ENCODE data around the gene DHX35.

The DHX35 gene

DNA sequence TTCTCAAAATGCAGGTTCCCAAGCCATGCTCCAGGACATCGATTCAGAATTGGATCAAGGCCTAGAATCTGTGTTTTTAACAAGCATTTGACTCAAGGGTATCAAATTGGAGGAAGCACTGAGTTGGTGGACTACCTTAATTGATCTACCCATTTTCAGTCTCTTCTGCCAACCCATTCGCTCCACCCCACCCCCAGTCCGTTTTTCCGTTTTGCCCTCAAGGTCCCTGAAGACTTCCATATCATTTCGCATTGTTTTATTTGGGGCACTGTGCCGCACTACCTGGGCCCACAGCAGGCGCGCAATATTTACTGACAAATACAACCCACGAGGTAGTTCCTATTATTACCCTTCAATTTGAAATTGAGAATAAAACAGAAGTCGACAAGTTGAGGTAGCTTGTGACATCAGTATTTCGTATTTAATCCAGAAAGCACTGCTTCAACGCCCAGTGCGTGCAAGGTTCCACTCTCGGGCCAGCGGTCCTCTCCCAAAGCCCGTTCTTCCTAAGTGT is 557 bp upstream of the DHX35 start:
- peaks cover 20% of the 10 kb centered on the region; the same call in 1 of the 2 replicates for H3K36me3 ChIP-seq (ENCODE audit: insufficient read depth, low read depth, low read length)
- peak overlapping the region; percentile 99 for H3K27ac ChIP-seq (ENCODE audit: low read length)

DNA sequence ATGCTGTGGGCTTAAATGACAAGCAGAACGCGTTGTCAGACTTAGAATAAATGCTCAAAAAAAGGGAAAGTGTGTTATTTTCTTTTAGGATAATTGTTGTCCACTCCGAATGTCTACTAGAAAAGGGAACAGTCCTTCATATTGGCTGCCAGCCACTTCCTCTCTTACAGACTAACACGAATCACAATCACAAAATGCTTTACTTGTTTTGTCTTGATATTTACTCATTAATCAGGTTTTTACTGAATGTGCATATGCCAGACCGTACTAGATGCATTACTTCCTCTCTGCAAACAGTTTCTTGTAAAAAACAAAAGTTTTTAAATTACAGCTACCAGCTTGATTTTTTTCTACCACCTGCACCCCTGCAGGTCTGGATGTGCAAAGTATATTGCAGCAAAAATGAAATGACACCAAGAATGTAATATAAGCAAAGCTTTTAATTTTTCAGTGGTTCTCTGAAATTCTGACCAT is 821 bp downstream of the DHX35 start:
- peak overlapping the region; percentile 99 for H3K9ac ChIP-seq (ENCODE audit: low read depth, low read length)
- peaks cover 9% of the 10 kb centered on the region; the same call in 1 of the 2 replicates for H3K4me1 ChIP-seq (ENCODE audit: insufficient read depth, low read length)
- H3K9me3 ChIP-seq (ENCODE audit: insufficient read depth, low read depth, low read length), result no peaks in the 10 kb centered on the region
- H3K27ac ChIP-seq (ENCODE audit: low read length), result peak overlapping the region; percentile 90
- peak overlapping the region; percentile 96 for H3K4me3 ChIP-seq (ENCODE audit: low read length)
- H3K27me3 ChIP-seq (ENCODE audit: insufficient read depth, low read length), result no peaks in the 10 kb centered on the region
- peaks cover 26% of the 10 kb centered on the region; the same call in 1 of the 2 replicates for H3K36me3 ChIP-seq (ENCODE audit: insufficient read depth, low read depth, low read length)

More for the DNA sequence above, 557 bp upstream of the DHX35 start:
- Histone ChIP-seq H3K9me3 (ENCODE audit: insufficient read depth, low read depth, low read length) (no peaks in the 10 kb centered on the region), H3K4me1 (ENCODE audit: insufficient read depth, low read length) (peaks cover 9% of the 10 kb centered on the region; the same call in 1 of the 2 replicates), H3K27me3 (ENCODE audit: insufficient read depth, low read length) (no peaks in the 10 kb centered on the region), H3K4me3 (ENCODE audit: low read length) (peak overlapping the region; percentile 96), H3K9ac (ENCODE audit: low read depth, low read length) (peak overlapping the region; percentile 99)

DNA sequence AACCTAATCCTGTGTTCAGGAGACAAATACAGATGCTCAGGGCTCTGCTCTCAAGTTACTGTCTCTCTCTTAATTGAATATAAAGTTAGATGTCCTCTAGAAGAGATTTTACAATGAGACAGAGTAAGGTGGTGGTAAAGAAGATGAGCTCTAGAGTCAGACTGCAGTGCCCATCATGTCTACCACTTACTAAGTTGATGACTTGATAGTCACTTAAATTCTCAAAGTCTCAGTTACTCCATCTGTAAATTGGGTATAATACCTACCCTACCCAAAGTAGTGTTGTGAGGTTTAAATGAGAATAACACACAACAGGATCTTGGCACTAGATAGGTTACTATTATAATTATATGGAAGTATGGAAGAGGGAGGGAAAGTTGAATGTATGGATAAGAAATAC is 1.6 kb downstream of the DHX35 start:
- Histone ChIP-seq H3K36me3 (ENCODE audit: insufficient read depth, low read depth, low read length) (peaks cover 26% of the 10 kb centered on the region; the same call in 1 of the 2 replicates), H3K9ac (ENCODE audit: low read depth, low read length) (peak overlapping the region; percentile 99; the same call in 1 of the 2 replicates), H3K27me3 (ENCODE audit: insufficient read depth, low read length) (no peaks in the 10 kb centered on the region), H3K27ac (ENCODE audit: low read length) (no peak overlapping the region), H3K4me1 (ENCODE audit: insufficient read depth, low read length) (peaks cover 9% of the 10 kb centered on the region; the same call in 1 of the 2 replicates), H3K9me3 (ENCODE audit: insufficient read depth, low read depth, low read length) (no peaks in the 10 kb centered on the region), H3K4me3 (ENCODE audit: low read length) (peak overlapping the region; percentile 96; the same call in 1 of the 2 replicates)

GRCh38 chr20:38965264-38965663 is 3.1 kb downstream of the DHX35 start:
- Histone ChIP-seq H3K4me1 (ENCODE audit: insufficient read depth, low read length) (peaks cover 9% of the 10 kb centered on the region; the same call in 1 of the 2 replicates), H3K9ac (ENCODE audit: low read depth, low read length) (no peak overlapping the region), H3K9me3 (ENCODE audit: insufficient read depth, low read depth, low read length) (no peaks in the 10 kb centered on the region), H3K27me3 (ENCODE audit: insufficient read depth, low read length) (no peaks in the 10 kb centered on the region), H3K36me3 (ENCODE audit: insufficient read depth, low read depth, low read length) (peaks cover 42% of the 10 kb centered on the region), H3K4me3 (ENCODE audit: low read length) (no peak overlapping the region), H3K27ac (ENCODE audit: low read length) (no peak overlapping the region)

DNA sequence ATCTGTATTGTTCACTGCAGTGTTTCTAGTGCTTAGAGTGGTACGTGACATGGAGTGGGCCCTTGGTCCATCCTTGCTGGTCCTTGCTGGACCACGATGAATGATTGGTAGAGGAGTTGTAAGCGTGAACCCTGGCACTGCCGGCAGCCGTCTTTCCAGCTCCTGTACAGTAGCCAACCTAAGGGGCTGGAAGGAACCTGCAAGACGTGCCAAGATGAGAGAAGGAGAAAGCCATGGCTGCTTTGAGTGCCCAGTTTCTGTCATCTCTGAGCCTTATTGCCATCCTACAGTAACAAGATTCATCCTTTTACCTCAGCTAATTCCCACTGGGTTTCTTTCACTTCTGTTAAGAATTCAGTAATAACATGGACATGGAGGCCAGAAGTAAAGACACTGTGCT is 5.9 kb downstream of the DHX35 start:
- no peak overlapping the region for H3K4me3 ChIP-seq (ENCODE audit: low read length)
- peaks cover 69% of the 10 kb centered on the region for H3K36me3 ChIP-seq (ENCODE audit: insufficient read depth, low read depth, low read length)
- H3K9ac ChIP-seq (ENCODE audit: low read depth, low read length), result no peak overlapping the region
- H3K4me1 ChIP-seq (ENCODE audit: insufficient read depth, low read length), result peaks cover 4% of the 10 kb centered on the region; the same call in 1 of the 2 replicates
- no peaks in the 10 kb centered on the region for H3K27me3 ChIP-seq (ENCODE audit: insufficient read depth, low read length)
- H3K27ac ChIP-seq (ENCODE audit: low read length), result no peak overlapping the region
- H3K9me3 ChIP-seq (ENCODE audit: insufficient read depth, low read depth, low read length), result no peaks in the 10 kb centered on the region

DNA sequence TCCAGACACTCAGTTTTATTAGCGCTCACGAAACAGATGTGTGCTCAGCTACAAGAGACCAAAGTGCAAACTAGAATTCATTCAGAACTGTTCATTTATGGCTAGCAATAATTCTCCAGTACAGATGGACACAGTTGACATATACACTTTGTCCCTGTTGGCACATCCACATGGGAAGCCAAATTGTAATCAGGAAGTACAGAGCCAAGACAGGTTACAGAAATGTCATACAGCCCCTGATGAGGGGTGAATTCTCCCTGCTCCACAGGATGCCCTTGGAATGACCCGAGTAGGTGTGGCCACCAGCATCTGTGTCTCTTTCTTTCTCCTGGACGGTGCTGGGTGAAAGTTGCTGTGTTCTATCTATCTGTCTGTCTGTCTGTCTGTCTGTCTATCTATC is 7.6 kb downstream of the DHX35 start:
- H3K9ac ChIP-seq (ENCODE audit: low read depth, low read length), result no peak overlapping the region
- no peaks in the 10 kb centered on the region for H3K9me3 ChIP-seq (ENCODE audit: insufficient read depth, low read depth, low read length)
- H3K4me3 ChIP-seq (ENCODE audit: low read length), result no peak overlapping the region
- no peaks in the 10 kb centered on the region for H3K4me1 ChIP-seq (ENCODE audit: insufficient read depth, low read length)
- H3K27ac ChIP-seq (ENCODE audit: low read length), result no peak overlapping the region
- peaks cover 83% of the 10 kb centered on the region for H3K36me3 ChIP-seq (ENCODE audit: insufficient read depth, low read depth, low read length)
- no peaks in the 10 kb centered on the region for H3K27me3 ChIP-seq (ENCODE audit: insufficient read depth, low read length)

GRCh38 chr20:38970302-38970701 is 8.2 kb downstream of the DHX35 start:
- Histone ChIP-seq H3K4me1 (ENCODE audit: insufficient read depth, low read length) (no peaks in the 10 kb centered on the region), H3K27me3 (ENCODE audit: insufficient read depth, low read length) (no peaks in the 10 kb centered on the region), H3K36me3 (ENCODE audit: insufficient read depth, low read depth, low read length) (peaks cover 82% of the 10 kb centered on the region), H3K4me3 (ENCODE audit: low read length) (no peak overlapping the region), H3K9ac (ENCODE audit: low read depth, low read length) (no peak overlapping the region), H3K9me3 (ENCODE audit: insufficient read depth, low read depth, low read length) (no peaks in the 10 kb centered on the region), H3K27ac (ENCODE audit: low read length) (no peak overlapping the region)

DNA sequence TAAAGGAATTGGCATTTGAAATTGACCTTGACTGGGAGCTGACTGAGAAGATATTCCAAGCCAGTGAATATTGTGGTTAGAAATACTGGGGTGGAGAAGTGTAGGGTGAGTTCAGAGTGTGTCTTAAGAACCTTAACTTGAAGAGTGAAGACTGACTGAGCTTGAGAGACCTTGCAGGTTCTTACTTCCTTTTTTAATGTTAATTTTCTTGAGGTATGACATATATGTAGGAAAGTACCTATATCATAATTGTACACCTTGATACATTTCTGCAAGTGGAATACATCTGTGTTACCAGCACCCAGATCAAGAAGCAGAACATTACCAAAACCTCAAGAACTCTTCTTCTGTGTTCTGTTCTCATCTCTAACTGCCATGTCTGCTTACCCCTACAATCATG is 11.0 kb downstream of the DHX35 start:
- peaks cover 78% of the 10 kb centered on the region for H3K36me3 ChIP-seq (ENCODE audit: insufficient read depth, low read depth, low read length)
- no peaks in the 10 kb centered on the region for H3K4me1 ChIP-seq (ENCODE audit: insufficient read depth, low read length)
- no peaks in the 10 kb centered on the region for H3K9me3 ChIP-seq (ENCODE audit: insufficient read depth, low read depth, low read length)
- H3K27me3 ChIP-seq (ENCODE audit: insufficient read depth, low read length), result no peaks in the 10 kb centered on the region
- H3K4me3 ChIP-seq (ENCODE audit: low read length), result no peak overlapping the region
- no peak overlapping the region for H3K27ac ChIP-seq (ENCODE audit: low read length)
- H3K9ac ChIP-seq (ENCODE audit: low read depth, low read length), result no peak overlapping the region

DNA sequence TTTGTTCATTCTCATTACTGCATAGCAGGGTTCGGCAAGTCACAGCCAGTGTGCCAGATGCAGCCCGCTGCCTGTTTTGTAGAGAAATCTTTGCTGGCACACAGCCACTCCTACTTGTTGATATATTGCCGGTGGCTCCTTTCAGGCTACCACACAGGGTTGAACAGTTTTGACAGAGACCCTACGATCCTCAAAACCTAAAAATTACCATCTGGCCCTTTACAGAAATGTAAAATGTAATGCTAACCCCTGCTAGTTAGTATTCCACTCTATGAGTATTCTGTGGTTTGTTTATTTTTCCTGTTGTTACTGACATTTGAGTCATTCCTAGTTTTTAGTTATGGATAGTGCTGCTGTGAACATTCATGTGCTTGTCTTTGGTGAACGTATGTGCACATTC is 11.5 kb downstream of the DHX35 start:
- H3K27ac ChIP-seq (ENCODE audit: low read length), result no peak overlapping the region
- no peak overlapping the region for H3K9ac ChIP-seq (ENCODE audit: low read depth, low read length)
- H3K9me3 ChIP-seq (ENCODE audit: insufficient read depth, low read depth, low read length), result no peaks in the 10 kb centered on the region
- H3K36me3 ChIP-seq (ENCODE audit: insufficient read depth, low read depth, low read length), result peaks cover 83% of the 10 kb centered on the region
- no peaks in the 10 kb centered on the region for H3K4me1 ChIP-seq (ENCODE audit: insufficient read depth, low read length)
- H3K4me3 ChIP-seq (ENCODE audit: low read length), result no peak overlapping the region
- no peaks in the 10 kb centered on the region for H3K27me3 ChIP-seq (ENCODE audit: insufficient read depth, low read length)

- H3K4me1 ChIP-seq (ENCODE audit: insufficient read depth, low read length), result no peaks in the 10 kb centered on the region
- H3K36me3 ChIP-seq (ENCODE audit: insufficient read depth, low read depth, low read length), result peaks cover 68% of the 10 kb centered on the region
- H3K9ac ChIP-seq (ENCODE audit: low read depth, low read length), result no peak overlapping the region
- no peaks in the 10 kb centered on the region for H3K9me3 ChIP-seq (ENCODE audit: insufficient read depth, low read depth, low read length)
- no peak overlapping the region for H3K4me3 ChIP-seq (ENCODE audit: low read length)
- no peaks in the 10 kb centered on the region for H3K27me3 ChIP-seq (ENCODE audit: insufficient read depth, low read length)
- H3K27ac ChIP-seq (ENCODE audit: low read length), result no peak overlapping the region
Measured at GRCh38 chr20:38975539-38976120, 13.5 kb downstream of the DHX35 start.

DNA sequence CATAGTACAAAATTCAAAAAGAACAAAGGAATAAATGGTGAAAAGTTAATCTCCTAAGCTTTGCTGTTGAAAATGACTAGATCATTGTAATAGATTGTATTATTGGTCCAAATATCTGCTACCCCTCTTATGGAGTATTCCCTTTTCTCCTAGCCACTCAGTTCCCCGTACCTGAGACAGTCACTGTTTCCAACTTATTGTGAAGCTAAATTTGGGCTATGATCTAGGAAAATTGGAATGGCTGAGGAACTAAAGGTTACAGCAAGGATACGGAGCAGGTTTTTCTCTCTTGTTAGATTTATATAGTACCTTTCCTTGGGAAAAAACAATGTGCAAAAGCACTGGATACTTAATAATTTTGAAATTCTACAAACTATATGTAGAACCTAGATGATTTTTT is 17.3 kb downstream of the DHX35 start:
- peaks cover 48% of the 10 kb centered on the region for H3K36me3 ChIP-seq (ENCODE audit: insufficient read depth, low read depth, low read length)
- no peak overlapping the region for H3K27ac ChIP-seq (ENCODE audit: low read length)
- H3K9me3 ChIP-seq (ENCODE audit: insufficient read depth, low read depth, low read length), result no peaks in the 10 kb centered on the region

GRCh38 chr20:38979842-38980241 is 17.7 kb downstream of the DHX35 start:
- Histone ChIP-seq H3K27ac (ENCODE audit: low read length) (no peak overlapping the region), H3K4me3 (ENCODE audit: low read length) (no peak overlapping the region), H3K36me3 (ENCODE audit: insufficient read depth, low read depth, low read length) (peaks cover 48% of the 10 kb centered on the region), H3K4me1 (ENCODE audit: insufficient read depth, low read length) (peaks cover 8% of the 10 kb centered on the region; the same call in 1 of the 2 replicates), H3K9ac (ENCODE audit: low read depth, low read length) (no peak overlapping the region), H3K27me3 (ENCODE audit: insufficient read depth, low read length) (no peaks in the 10 kb centered on the region), H3K9me3 (ENCODE audit: insufficient read depth, low read depth, low read length) (no peaks in the 10 kb centered on the region)

More for the DNA sequence above, 17.3 kb downstream of the DHX35 start:
- Histone ChIP-seq H3K27me3 (ENCODE audit: insufficient read depth, low read length) (no peaks in the 10 kb centered on the region), H3K4me1 (ENCODE audit: insufficient read depth, low read length) (peaks cover 8% of the 10 kb centered on the region; the same call in 1 of the 2 replicates), H3K9ac (ENCODE audit: low read depth, low read length) (no peak overlapping the region), H3K4me3 (ENCODE audit: low read length) (no peak overlapping the region)
